C4-2B (cell line): Measurements from ENCODE around the gene CNP.

Source experiments
- H3K27ac ChIP-seq: fragments of 450-650 bp; 2 replicates; pipeline ENCODE4 v1.5.1; 2017
- ZFX ChIP-seq: fragments of 450-650 bp; IDR thresholded peaks from 2 replicates; pipeline ENCODE4 v1.6.1; 2017
- TF ChIP-seq, protein P1 (sequence below): fragments of 450-650 bp; conservative IDR thresholded peaks from 2 replicates; pipeline ENCODE4 v1.5.1; 2017; ENCODE audit warnings: mild to moderate bottlenecking

CNP gene

DNA sequence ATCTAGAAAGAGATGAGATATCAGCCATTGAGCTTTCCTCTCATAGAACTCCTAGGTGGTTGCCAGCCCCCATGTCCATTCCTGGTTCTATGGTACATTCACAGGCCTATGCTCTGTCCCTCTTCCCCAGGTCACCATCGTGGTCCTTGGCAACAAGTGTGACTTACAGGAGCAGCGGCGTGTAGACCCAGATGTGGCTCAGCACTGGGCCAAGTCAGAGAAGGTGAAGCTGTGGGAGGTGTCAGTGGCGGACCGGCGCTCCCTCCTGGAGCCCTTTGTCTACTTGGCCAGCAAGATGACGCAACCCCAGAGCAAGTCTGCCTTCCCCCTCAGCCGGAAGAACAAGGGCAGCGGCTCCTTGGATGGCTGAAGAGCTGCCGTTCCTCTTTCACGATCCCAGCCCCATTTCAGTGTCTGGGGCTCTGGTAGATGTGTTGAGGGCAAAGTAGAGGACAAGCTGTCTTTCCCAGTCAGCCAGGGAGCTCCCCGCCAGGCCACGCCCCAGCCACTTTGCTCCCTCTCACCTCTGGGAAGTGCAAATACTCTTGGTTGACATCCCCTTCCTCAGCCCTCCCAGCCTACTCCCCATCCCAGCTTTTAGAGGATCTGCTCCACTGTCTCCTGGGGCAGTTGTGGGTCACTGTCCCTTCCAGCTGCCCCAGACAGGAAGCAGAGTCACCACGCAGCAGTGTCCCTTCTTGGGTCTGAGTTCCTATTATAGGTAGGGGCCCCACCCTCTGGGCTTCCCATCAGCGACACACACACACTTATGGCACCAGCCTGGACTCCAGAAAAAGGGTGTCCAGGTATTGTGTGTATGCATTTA, 57.1 kb downstream of the CNP start:
- TF ChIP-seq, protein P1, sequence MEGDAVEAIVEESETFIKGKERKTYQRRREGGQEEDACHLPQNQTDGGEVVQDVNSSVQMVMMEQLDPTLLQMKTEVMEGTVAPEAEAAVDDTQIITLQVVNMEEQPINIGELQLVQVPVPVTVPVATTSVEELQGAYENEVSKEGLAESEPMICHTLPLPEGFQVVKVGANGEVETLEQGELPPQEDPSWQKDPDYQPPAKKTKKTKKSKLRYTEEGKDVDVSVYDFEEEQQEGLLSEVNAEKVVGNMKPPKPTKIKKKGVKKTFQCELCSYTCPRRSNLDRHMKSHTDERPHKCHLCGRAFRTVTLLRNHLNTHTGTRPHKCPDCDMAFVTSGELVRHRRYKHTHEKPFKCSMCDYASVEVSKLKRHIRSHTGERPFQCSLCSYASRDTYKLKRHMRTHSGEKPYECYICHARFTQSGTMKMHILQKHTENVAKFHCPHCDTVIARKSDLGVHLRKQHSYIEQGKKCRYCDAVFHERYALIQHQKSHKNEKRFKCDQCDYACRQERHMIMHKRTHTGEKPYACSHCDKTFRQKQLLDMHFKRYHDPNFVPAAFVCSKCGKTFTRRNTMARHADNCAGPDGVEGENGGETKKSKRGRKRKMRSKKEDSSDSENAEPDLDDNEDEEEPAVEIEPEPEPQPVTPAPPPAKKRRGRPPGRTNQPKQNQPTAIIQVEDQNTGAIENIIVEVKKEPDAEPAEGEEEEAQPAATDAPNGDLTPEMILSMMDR, result no peak
- no peak; the same call in 1 of the 2 replicates for TF ChIP-seq ZFX
- no peak overlapping the region for H3K27ac ChIP-seq

DNA sequence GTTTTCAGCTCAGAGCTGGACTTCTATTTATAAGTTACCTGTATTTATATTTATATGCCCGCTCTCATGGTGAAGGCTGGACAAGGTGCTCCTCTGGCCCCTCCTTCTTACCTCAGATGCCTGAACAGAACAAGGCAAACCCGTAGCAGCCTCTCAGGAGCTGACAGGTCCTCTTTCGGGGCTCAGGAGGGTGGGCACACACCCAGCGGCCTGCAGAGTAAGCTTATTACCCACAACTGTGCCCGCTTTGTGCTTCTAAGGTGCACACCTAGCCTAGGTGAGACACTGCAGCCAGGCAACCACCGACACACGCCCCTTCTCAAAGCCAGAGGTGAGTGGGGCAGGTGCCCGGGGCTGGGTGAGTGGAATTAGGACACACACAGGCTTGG, 58.6 kb downstream of the CNP start:
- no peak overlapping the region for H3K27ac ChIP-seq
- TF ChIP-seq ZFX, result no peak
- TF ChIP-seq, protein P1, result no peak; the same call in none of the 2 replicates

DNA sequence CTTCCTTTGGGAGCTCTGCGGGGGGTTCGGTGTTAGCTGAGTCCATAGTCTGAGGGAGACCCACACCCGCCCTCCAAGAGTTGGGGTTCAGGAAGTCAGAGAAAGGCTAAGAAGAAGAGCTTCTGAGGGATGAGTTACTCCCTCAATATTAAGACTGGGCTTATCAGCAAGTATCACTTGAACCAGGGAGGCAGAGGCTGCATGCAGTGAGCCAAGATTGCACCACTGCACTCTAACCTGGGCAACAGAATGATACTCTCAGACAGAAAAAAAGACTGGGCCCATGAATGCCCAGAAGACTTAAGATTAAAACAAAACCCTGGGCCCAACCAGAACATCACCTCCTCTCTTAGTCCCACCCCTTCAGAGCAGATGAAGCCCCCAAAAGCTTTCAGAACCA, 59.3 kb downstream of the CNP start:
- TF ChIP-seq, protein P1, result no peak
- no peak for TF ChIP-seq ZFX

DNA sequence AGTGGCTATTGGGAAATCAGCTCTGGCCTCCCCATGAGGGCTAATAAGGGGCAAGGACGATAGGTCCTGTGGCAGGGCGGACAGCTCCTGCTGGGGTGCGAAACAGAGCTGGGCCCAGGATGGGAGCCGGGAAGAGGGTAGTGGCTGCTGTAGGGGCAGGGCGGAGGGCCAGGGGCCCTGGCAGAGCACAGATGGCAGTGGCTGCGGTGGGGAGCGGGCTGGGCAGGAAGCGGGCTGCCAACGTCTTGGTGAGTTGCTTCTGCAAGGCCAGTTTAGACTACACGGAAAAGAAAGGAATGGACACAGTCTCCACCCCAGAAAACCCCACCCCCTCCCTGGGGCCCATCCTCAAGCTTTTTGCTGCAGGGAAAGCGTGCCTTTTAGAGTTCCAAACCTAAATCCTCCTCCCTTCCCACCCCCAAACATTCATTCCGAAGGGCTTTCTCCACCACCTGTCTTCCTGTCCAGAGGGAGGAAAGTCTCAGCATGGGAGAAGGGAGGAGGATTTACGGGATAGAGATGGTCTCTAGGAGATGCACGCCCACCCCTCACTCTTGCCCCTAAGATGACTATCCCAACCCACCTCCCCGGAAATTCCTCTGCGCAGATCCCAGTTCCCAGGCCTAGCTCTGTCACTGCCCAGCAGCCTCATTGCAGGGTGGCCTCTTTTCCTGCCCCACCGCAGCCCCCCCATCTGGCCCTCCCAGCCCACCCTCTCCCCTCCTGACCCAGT, 60.4 kb downstream of the CNP start:
- no peak overlapping the region for H3K27ac ChIP-seq
- no peak for TF ChIP-seq ZFX
- TF ChIP-seq, protein P1, result no peak

More for the DNA sequence above, 59.3 kb downstream of the CNP start:
- no peak overlapping the region for H3K27ac ChIP-seq
